ENCODE data around the gene HHATL. TPM values are rescaled to one million over a fixed set of nuclear protein-coding genes. Genes with fewer than 3 reads are reported as not detected.
"Not testable (repeated sequence)": the region's sequence is repeated elsewhere in the genome, so short reads cannot be mapped to it uniquely, and the experiment has no call there.

The HHATL gene
- total RNA-seq, 2 donors from 2014 or later = not detected

DNA sequence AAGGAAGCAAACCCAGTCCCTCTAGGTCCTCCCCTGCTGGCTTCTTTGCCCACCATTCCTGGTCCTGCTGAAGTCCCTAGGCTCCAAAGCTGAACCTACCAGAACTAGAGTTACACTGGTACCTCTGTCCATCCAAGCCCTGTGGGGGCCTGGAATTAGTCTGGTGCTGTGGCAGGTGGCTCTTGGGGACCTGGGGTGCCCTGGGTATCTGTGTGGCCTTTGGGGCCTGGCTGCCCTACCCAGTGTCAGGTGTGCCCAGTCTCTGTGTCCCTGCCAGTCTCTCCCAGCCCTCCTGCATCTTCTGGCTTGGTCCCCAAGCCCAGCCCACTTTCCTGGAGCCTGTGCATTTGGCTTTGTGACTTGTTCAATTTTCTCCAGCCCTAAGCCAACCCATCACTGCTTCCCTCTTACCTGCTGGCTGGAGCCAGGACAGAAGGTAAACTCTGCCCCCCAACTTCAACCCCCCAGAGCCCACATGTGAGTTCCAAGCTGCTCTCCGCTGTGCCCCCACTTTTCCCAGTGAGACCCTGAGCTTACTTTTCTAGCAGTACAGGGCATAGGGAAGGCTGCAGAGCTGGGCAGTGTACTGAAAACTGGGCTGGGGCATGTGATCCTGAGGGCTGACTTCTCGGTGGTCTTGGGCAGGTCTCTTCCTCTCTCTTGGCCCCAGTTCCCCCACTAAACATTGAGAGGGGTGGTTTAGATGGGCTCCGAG is 28.3 kb upstream of the HHATL start:
- H3K9me3 Mint-ChIP-seq = no peaks in the 10 kb centered on the region
- no peak overlapping the region for H3K27ac Mint-ChIP-seq
- H3K4me1 Mint-ChIP-seq (ENCODE audit: low read depth) = no peaks in the 10 kb centered on the region
- H3K27me3 Mint-ChIP-seq (ENCODE audit: low read depth) = peaks cover 2% of the 10 kb centered on the region
- no peak for ATAC-seq (replicated peaks in 1 of 2)
- no peak for DNase-seq
- H3K4me3 Mint-ChIP-seq = no peak overlapping the region
- H3K36me3 Mint-ChIP-seq (ENCODE audit: insufficient read depth in 2 of 2) = no peaks in the 10 kb centered on the region

DNA sequence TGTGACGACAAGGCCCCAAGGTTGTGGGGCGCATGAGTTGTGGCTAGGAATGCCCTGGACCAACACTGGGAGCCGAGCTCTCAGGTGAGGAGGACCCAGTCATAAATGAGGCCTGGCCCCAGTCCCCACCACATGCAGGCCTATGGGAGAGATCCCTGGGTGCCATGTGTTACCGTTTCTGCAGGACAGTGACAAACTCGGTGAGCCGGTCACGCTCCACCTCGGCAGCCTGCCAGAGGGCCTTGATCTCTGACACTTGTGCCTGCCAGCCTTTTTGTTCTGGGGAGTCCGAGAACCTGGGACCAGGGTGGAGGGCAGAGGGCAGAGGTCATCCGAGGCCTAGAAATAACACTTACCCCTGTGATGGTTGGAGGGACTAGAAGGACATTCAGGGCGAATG is 27.7 kb upstream of the HHATL start:
- no peaks in the 10 kb centered on the region for H3K4me1 Mint-ChIP-seq (ENCODE audit: low read depth)
- H3K27ac Mint-ChIP-seq = no peak overlapping the region
- no peak for ATAC-seq (replicated peaks in 1 of 2)

DNA sequence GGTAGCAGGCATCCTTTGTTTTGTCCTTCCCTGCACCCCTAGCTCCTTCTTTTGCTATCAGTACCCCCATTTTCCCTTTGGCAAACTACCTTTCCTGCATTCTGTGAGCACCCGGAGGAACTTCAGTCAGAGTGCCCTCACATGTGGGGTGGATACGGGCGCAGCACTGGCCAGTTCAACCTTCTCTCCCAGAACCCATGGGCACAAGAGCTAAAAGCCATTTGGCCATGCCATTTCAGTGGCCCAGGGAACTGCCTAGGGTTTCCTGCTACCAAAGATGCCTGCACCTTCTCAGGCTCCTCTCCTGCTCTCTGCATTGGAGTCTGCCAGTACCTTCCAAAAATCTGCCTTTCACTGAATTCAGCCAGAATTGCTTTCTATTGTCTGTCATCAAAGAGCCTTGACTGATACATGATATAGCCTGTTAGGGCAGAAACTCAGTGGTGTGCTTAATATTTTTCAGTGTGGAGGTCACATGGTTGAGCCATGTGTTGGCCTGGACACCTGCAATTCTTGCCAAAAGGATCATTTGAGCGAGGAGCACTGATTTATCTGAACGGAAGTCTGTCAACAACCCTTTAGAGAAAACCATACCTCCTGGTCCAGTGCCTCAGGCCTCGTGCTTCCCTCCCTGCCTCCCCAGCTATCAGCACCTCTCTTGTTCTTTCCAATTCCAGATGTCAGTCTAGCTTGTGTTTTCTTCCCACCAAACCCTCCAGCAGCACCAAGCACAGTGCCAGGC is 27.0 kb upstream of the HHATL start:
- no peaks in the 10 kb centered on the region for H3K36me3 Mint-ChIP-seq (ENCODE audit: insufficient read depth in 2 of 2)
- peaks cover 7% of the 10 kb centered on the region for H3K27me3 Mint-ChIP-seq (ENCODE audit: low read depth)
- H3K9me3 Mint-ChIP-seq = no peaks in the 10 kb centered on the region
- ATAC-seq (replicated peaks in 1 of 2) = no peak
- no peak overlapping the region for H3K27ac Mint-ChIP-seq
- H3K4me1 Mint-ChIP-seq (ENCODE audit: low read depth) = no peaks in the 10 kb centered on the region
- DNase-seq = no peak
- no peak overlapping the region for H3K4me3 Mint-ChIP-seq

More for the DNA sequence above, 27.7 kb upstream of the HHATL start:
- no peak for DNase-seq
- Mint-ChIP-seq H3K27me3 (ENCODE audit: low read depth) (peaks cover 7% of the 10 kb centered on the region), H3K4me3 (no peak overlapping the region), H3K9me3 (no peaks in the 10 kb centered on the region), H3K36me3 (ENCODE audit: insufficient read depth in 2 of 2) (no peaks in the 10 kb centered on the region)

DNA sequence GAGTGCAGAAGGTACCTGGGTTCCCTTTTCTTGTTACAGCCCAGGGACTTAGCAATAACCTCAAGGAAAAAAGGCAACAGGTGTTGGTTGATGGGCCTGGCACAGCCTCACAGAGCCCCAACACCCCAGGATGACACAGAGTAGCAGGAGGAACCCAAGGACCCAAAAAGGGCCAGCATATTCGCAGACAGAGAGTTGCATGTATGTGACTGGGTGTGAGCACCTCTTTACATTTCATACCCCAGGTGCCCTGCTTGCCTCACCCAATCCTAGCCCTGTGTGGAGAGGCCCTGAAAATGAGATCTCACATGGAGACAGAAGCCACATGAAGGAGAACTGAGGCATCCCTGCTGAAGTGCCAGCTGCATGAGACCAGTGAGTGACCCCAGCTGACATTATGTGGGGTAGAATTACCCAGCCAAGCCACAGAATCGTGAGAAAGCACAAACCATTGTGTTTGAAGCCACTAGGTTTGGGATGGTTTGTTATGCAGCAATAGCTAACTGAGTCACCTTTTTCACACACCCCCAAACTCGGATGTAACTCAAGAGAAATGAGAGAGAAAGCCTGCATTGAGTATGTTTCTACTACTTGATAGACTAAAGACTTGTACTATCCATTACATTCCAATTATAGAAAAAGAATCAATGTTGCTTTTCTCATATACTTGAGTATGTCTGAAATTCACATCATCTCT is 26.2 kb upstream of the HHATL start:
- Mint-ChIP-seq H3K36me3 (ENCODE audit: insufficient read depth in 2 of 2) (no peaks in the 10 kb centered on the region), H3K9me3 (no peaks in the 10 kb centered on the region), H3K27ac (no peak overlapping the region), H3K4me1 (ENCODE audit: low read depth) (no peaks in the 10 kb centered on the region), H3K4me3 (no peak overlapping the region), H3K27me3 (ENCODE audit: low read depth) (peaks cover 7% of the 10 kb centered on the region)
- ATAC-seq (replicated peaks in 1 of 2) = no peak
- DNase-seq = no peak

DNA sequence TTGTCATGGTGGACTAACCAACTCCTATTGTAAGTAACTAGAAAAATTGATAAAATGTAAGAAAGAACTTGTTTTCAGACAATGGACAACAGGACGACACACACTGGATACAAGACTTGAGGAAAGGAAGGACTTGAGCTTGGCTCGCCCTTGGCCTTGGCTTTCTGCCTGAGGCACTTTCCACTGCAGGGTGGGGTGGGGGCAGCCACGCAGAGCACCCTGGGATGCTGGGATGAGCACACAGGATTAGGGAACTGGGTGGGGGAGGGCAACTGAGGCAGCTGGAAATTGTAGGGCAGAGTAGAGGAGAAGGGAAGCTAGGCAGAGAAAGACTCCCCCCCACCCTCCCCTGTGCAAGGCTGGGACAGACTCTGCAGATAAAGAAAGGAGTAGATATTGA is 25.5 kb upstream of the HHATL start:
- no peak for DNase-seq
- H3K9me3 Mint-ChIP-seq = no peaks in the 10 kb centered on the region

DNA sequence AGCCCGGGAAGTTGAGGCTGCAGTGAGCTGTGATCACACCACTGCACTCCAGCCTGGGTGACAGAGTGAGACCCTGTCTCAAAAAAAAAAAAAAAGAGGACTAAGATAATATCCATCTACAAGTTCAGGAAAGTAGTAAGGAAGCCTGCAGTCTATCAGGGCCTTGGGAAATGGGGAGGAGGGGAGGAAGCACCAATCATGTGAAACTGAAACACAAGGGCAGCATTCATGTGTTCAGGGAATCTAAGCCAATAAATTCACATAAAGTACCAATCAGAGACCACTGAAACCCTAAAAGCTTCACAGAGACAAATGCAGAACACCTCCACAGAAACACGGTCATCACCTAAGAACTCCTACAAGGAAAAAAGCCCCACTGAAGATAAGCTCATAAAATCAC is 22.9 kb upstream of the HHATL start:
- Mint-ChIP-seq H3K36me3 (ENCODE audit: insufficient read depth in 2 of 2) (no peaks in the 10 kb centered on the region), H3K27ac (no peak overlapping the region), H3K9me3 (no peaks in the 10 kb centered on the region), H3K4me3 (no peak overlapping the region), H3K4me1 (ENCODE audit: low read depth) (no peaks in the 10 kb centered on the region), H3K27me3 (ENCODE audit: low read depth) (peaks cover 7% of the 10 kb centered on the region)
- no peak for DNase-seq
- ATAC-seq (replicated peaks in 1 of 2) = no peak

More for the DNA sequence above, 25.5 kb upstream of the HHATL start:
- H3K27me3 Mint-ChIP-seq (ENCODE audit: low read depth) = peaks cover 7% of the 10 kb centered on the region
- H3K4me3 Mint-ChIP-seq = no peak overlapping the region
- H3K36me3 Mint-ChIP-seq (ENCODE audit: insufficient read depth in 2 of 2) = no peaks in the 10 kb centered on the region
- H3K27ac Mint-ChIP-seq = no peak overlapping the region
- no peaks in the 10 kb centered on the region for H3K4me1 Mint-ChIP-seq (ENCODE audit: low read depth)
- no peak for ATAC-seq (replicated peaks in 1 of 2)

DNA sequence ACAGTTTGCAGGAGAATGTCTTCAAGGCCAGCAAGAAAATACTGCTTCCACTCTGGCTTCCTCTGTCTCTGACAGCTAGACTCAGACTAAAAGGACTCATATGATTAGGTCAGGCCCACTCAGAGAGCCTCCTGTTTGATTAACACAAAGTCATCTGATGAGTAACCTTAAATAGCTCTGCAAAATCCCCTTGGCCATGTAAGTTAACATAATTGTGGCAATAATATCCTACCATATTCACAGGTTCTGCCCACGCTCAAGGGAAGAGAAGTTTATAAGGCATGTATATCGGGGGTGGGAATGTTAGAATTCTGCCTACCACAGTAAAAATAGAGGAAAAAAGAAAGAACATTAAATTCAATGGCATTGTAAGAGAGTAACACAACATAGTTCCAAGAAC is 20.6 kb upstream of the HHATL start:
- Mint-ChIP-seq H3K27ac (no peak overlapping the region), H3K4me3 (no peak overlapping the region), H3K36me3 (ENCODE audit: insufficient read depth in 2 of 2) (no peaks in the 10 kb centered on the region), H3K27me3 (ENCODE audit: low read depth) (peaks cover 7% of the 10 kb centered on the region), H3K4me1 (ENCODE audit: low read depth) (no peaks in the 10 kb centered on the region), H3K9me3 (no peaks in the 10 kb centered on the region)
- DNase-seq (no peak), ATAC-seq (replicated peaks in 1 of 2) (no peak)

DNA sequence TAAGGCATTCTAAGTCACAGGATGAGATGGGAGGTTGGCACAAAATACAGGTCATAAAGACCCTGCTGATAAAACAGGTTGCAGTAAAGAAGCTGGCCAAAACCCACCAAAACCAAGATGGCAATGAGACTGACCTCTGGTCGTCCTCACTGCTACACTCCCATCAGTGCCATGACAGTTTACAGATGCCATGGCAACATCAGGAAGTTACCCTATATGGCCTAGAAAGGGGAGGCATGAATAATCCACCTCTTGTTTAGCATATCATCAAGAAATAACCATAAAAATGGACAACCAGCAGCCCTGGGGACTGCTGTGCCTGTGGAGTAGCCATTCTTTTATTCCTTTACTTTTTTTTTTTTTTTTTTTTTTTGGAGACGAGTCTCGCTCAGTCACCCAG is 19.8 kb upstream of the HHATL start:
- H3K27me3 Mint-ChIP-seq (ENCODE audit: low read depth); H3K4me1 Mint-ChIP-seq (ENCODE audit: low read depth); ATAC-seq (replicated peaks in 1 of 2); H3K27ac Mint-ChIP-seq; H3K36me3 Mint-ChIP-seq (ENCODE audit: insufficient read depth in 2 of 2); H3K9me3 Mint-ChIP-seq; DNase-seq; H3K4me3 Mint-ChIP-seq: not testable (repeated sequence)

DNA sequence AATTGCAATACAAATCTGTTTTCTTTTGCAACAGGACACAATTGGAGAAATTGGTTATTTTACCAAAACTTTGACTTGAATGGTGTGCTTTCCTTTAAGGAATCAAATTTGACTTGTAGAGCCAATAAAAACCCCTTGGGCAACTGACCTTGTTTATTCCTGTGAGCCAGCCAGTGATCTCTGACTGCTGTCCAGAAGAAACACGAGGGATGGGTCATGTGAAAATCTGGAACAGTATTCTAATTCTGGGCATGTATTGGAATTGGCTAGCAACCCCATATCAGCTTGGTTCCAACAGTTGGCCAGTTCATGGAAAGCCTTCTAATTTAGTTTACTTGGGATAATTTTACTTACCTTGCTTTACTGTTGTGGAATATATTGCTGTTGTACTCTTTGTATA is 19.1 kb upstream of the HHATL start:
- H3K9me3 Mint-ChIP-seq = no peaks in the 10 kb centered on the region
- ATAC-seq (replicated peaks in 1 of 2) (no peak), DNase-seq (no peak)
- H3K36me3 Mint-ChIP-seq (ENCODE audit: insufficient read depth in 2 of 2) = no peaks in the 10 kb centered on the region
- no peak overlapping the region for H3K4me3 Mint-ChIP-seq
- peaks cover 7% of the 10 kb centered on the region for H3K27me3 Mint-ChIP-seq (ENCODE audit: low read depth)
- H3K4me1 Mint-ChIP-seq (ENCODE audit: low read depth) = no peaks in the 10 kb centered on the region
- no peak overlapping the region for H3K27ac Mint-ChIP-seq

DNA sequence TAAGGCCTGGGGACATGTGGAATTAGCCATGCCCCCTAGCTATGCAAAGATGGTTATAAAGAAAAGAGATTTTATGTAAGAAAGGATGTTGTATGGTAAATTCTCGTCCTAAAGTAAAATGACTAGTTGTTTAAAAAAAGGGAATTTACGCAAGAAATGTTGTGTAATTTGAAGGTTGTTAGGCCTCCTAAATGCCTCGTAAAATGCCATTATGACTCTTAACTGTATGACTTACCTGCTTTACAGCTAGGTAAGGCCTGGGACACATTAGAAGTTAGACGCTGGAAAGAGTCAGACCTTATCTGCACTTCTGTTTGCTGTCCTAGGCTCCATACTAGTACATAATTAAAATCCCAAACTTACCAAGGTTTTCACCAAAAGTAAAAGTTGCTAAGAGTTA is 17.5 kb upstream of the HHATL start:
- H3K9me3 Mint-ChIP-seq = no peaks in the 10 kb centered on the region
- ATAC-seq (replicated peaks in 1 of 2) (no peak), DNase-seq (no peak)
- H3K4me1 Mint-ChIP-seq (ENCODE audit: low read depth) = no peaks in the 10 kb centered on the region
- no peaks in the 10 kb centered on the region for H3K27me3 Mint-ChIP-seq (ENCODE audit: low read depth)
- no peaks in the 10 kb centered on the region for H3K36me3 Mint-ChIP-seq (ENCODE audit: insufficient read depth in 2 of 2)
- no peak overlapping the region for H3K4me3 Mint-ChIP-seq
- no peak overlapping the region for H3K27ac Mint-ChIP-seq

DNA sequence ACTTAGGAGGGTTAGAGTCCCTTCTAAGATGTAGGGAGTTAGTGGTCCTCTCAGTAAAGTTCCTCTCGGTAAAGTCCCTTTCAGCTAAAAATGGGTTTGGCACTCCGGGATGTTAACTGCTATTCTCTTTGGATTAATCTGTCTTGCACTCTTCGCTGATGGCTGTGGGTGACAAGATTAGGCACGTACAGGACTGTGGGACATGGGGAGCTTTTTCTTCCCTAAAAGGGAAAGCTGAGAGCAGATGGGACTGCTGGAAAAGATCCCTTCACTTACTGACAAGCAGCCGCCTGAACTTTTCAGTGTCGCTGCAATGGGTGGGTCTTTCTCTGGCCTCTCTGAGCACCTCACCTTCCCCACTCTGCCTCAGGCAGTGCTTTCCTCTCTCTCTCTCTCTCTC is 16.4 kb upstream of the HHATL start:
- Mint-ChIP-seq H3K27ac (no peak overlapping the region), H3K4me1 (ENCODE audit: low read depth) (no peaks in the 10 kb centered on the region), H3K9me3 (no peaks in the 10 kb centered on the region), H3K4me3 (no peak overlapping the region), H3K27me3 (ENCODE audit: low read depth) (no peaks in the 10 kb centered on the region), H3K36me3 (ENCODE audit: insufficient read depth in 2 of 2) (no peaks in the 10 kb centered on the region)
- no peak for ATAC-seq (replicated peaks in 1 of 2)
- DNase-seq = no peak

DNA sequence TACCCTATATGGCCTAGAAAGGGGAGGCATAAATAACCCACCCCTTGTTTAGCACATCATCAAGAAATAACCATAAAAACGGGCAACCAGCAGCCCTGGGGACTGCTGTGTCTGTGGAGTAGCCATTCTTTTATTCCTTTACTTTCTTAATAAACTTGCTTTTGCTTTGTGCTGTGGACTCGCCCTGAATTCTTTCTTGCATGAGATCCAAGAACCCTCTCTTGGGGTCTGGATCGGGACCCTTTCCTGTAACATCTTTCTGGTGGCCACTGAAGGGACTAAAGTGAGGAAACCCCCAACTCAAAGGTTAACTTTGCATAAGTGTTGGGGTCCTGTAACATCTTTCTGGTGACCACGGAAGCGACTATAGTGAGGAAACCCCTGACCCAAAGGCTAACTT is 15.7 kb upstream of the HHATL start:
- DNase-seq = no peak
- Mint-ChIP-seq H3K4me1 (ENCODE audit: low read depth) (no peaks in the 10 kb centered on the region), H3K4me3 (no peak overlapping the region), H3K9me3 (no peaks in the 10 kb centered on the region), H3K27ac (no peak overlapping the region), H3K36me3 (ENCODE audit: insufficient read depth in 2 of 2) (no peaks in the 10 kb centered on the region), H3K27me3 (ENCODE audit: low read depth) (no peaks in the 10 kb centered on the region)
- ATAC-seq (replicated peaks in 1 of 2) = no peak

DNA sequence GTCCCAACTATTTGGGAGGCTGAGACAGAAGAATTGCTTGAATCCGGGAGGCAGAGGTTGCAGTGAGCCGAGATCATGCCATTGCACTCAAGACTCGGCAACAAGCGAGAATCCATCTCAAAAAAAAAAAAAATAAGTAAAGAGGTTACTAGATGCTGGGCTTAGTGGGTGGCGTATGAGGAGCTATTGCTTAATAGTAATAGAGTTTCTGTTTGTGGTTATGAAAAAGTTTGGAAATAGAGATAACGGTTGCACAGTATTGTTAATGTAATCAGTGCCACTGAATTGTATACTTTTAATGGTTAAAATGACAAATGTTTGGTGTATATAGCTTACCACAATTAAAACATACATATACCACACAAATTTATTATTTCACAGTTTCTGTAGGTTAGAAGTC is 14.7 kb upstream of the HHATL start:
- ATAC-seq (replicated peaks in 1 of 2) (no peak), DNase-seq (no peak)
- no peak overlapping the region for H3K27ac Mint-ChIP-seq
- H3K36me3 Mint-ChIP-seq (ENCODE audit: insufficient read depth in 2 of 2) = no peaks in the 10 kb centered on the region
- no peaks in the 10 kb centered on the region for H3K4me1 Mint-ChIP-seq (ENCODE audit: low read depth)
- no peaks in the 10 kb centered on the region for H3K27me3 Mint-ChIP-seq (ENCODE audit: low read depth)
- H3K4me3 Mint-ChIP-seq = no peak overlapping the region
- H3K9me3 Mint-ChIP-seq = no peaks in the 10 kb centered on the region

Measured in activated T-cell treated with anti-CD3 and anti-CD28 coated beads, Interleukin-2, amount 50 U/mL, for 72 hours (primary cell).